WTC11 (cell line): Measurements from ENCODE around the gene KLB.
"Not testable (repeated sequence)": the region's sequence is repeated elsewhere in the genome, so short reads cannot be mapped to it uniquely, and the experiment has no call there.

Source experiments
- CREB1 ChIP-seq: sonication (generic); formaldehyde crosslinking; IDR thresholded peaks from 2 replicates; pipeline ENCODE4 v1.8.0; 2023; ENCODE audit warnings: mild to moderate bottlenecking, missing genetic modification reagents
- ETV6 ChIP-seq: sonication (generic); formaldehyde crosslinking; IDR thresholded peaks from 2 replicates; pipeline ENCODE4 v1.8.1; 2022; ENCODE audit warnings: mild to moderate bottlenecking, missing genetic modification reagents
- JAZF1 ChIP-seq: fragments of 250-450 bp; sonication (Bioruptor Pico); IDR thresholded peaks from 2 replicates; pipeline ENCODE4 v1.9.0; 2021; ENCODE audit warnings: moderate library complexity, mild to moderate bottlenecking, inconsistent platforms
- MXD4 ChIP-seq: fragments of 250-450 bp; sonication (Bioruptor Pico); IDR thresholded peaks from 2 replicates; pipeline ENCODE4 v1.8.0; 2021; ENCODE audit warnings: mild to moderate bottlenecking, moderate library complexity, borderline replicate concordance
- SP1 ChIP-seq: sonication (generic); formaldehyde crosslinking; conservative IDR thresholded peaks from 2 replicates; pipeline ENCODE4 v1.8.1; 2022; ENCODE audit warnings: missing genetic modification reagents
- ZNF263 ChIP-seq: sonication (generic); formaldehyde crosslinking; IDR thresholded peaks from 2 replicates; pipeline ENCODE4 v1.8.1; 2022; ENCODE audit warnings: low read depth, mild to moderate bottlenecking, moderate library complexity, missing genetic modification reagents
- TF ChIP-seq, protein P1 (sequence below): sonication (generic); formaldehyde crosslinking; IDR thresholded peaks from 2 replicates; pipeline ENCODE4 v1.8.1; 2023; ENCODE audit warnings: mild to moderate bottlenecking, missing genetic modification reagents, moderate library complexity
- TF ChIP-seq, protein P2 (sequence below): fragments of 200-600 bp; IDR thresholded peaks from 2 replicates; pipeline ENCODE4 v1.8.0; 2022; ENCODE audit warnings: antibody characterized with exemption
- TF ChIP-seq, protein P3 (sequence below): sonication (generic); formaldehyde crosslinking; IDR thresholded peaks from 2 replicates; pipeline ENCODE4 v1.8.0; 2022; ENCODE audit warnings: mild to moderate bottlenecking, missing genetic modification reagents
- TF ChIP-seq, protein P4 (sequence below): sonication (generic); formaldehyde crosslinking; IDR thresholded peaks from 2 replicates; pipeline ENCODE4 v1.8.0; 2022; ENCODE audit warnings: missing genetic modification reagents
- TF ChIP-seq, protein P5 (sequence below): sonication (generic); formaldehyde crosslinking; IDR thresholded peaks from 2 replicates; pipeline ENCODE4 v1.8.1; 2023; ENCODE audit warnings: mild to moderate bottlenecking, missing genetic modification reagents, moderate library complexity
- TF ChIP-seq, protein P6 (sequence below): fragments of 250-450 bp; sonication (Bioruptor Pico); IDR thresholded peaks from 2 replicates; pipeline ENCODE4 v1.9.0; 2021; ENCODE audit warnings: moderate library complexity, mild to moderate bottlenecking, inconsistent platforms, borderline replicate concordance

DNA sequence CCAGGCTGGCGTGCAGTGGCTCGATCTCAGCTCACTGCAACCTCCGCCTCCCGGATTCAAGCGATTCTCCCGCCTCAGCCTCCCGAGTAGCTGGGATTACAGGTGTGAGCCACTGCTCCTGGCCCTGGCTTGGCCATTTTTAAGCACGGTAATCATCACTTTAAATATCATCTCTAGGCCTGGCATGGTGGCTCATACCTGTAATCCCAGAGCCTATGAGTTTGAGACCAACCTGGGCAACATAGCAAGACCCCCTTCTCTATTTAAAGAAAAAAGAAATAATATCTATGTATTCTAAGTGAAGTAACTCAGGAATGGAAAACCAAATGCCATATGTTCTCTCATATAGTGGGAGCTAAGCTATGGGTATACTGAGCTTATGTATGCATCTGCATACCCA lies 4.8 kb downstream of the KLB start:
- TF ChIP-seq, protein P1, sequence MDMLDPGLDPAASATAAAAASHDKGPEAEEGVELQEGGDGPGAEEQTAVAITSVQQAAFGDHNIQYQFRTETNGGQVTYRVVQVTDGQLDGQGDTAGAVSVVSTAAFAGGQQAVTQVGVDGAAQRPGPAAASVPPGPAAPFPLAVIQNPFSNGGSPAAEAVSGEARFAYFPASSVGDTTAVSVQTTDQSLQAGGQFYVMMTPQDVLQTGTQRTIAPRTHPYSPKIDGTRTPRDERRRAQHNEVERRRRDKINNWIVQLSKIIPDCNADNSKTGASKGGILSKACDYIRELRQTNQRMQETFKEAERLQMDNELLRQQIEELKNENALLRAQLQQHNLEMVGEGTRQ, result not testable (repeated sequence)
- TF ChIP-seq, protein P2, sequence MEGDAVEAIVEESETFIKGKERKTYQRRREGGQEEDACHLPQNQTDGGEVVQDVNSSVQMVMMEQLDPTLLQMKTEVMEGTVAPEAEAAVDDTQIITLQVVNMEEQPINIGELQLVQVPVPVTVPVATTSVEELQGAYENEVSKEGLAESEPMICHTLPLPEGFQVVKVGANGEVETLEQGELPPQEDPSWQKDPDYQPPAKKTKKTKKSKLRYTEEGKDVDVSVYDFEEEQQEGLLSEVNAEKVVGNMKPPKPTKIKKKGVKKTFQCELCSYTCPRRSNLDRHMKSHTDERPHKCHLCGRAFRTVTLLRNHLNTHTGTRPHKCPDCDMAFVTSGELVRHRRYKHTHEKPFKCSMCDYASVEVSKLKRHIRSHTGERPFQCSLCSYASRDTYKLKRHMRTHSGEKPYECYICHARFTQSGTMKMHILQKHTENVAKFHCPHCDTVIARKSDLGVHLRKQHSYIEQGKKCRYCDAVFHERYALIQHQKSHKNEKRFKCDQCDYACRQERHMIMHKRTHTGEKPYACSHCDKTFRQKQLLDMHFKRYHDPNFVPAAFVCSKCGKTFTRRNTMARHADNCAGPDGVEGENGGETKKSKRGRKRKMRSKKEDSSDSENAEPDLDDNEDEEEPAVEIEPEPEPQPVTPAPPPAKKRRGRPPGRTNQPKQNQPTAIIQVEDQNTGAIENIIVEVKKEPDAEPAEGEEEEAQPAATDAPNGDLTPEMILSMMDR, result not testable (repeated sequence)
- TF ChIP-seq, protein P3, sequence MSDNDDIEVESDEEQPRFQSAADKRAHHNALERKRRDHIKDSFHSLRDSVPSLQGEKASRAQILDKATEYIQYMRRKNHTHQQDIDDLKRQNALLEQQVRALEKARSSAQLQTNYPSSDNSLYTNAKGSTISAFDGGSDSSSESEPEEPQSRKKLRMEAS (CRISPR knock-in tag), result not testable (repeated sequence)
- TF ChIP-seq, protein P4, sequence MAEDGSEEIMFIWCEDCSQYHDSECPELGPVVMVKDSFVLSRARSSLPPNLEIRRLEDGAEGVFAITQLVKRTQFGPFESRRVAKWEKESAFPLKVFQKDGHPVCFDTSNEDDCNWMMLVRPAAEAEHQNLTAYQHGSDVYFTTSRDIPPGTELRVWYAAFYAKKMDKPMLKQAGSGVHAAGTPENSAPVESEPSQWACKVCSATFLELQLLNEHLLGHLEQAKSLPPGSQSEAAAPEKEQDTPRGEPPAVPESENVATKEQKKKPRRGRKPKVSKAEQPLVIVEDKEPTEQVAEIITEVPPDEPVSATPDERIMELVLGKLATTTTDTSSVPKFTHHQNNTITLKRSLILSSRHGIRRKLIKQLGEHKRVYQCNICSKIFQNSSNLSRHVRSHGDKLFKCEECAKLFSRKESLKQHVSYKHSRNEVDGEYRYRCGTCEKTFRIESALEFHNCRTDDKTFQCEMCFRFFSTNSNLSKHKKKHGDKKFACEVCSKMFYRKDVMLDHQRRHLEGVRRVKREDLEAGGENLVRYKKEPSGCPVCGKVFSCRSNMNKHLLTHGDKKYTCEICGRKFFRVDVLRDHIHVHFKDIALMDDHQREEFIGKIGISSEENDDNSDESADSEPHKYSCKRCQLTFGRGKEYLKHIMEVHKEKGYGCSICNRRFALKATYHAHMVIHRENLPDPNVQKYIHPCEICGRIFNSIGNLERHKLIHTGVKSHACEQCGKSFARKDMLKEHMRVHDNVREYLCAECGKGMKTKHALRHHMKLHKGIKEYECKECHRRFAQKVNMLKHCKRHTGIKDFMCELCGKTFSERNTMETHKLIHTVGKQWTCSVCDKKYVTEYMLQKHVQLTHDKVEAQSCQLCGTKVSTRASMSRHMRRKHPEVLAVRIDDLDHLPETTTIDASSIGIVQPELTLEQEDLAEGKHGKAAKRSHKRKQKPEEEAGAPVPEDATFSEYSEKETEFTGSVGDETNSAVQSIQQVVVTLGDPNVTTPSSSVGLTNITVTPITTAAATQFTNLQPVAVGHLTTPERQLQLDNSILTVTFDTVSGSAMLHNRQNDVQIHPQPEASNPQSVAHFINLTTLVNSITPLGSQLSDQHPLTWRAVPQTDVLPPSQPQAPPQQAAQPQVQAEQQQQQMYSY, result not testable (repeated sequence)
- TF ChIP-seq SP1; CREB1 (CRISPR knock-in tag); ZNF263 (CRISPR knock-in tag); MXD4; JAZF1; ETV6: not testable (repeated sequence)
- TF ChIP-seq, protein P5, sequence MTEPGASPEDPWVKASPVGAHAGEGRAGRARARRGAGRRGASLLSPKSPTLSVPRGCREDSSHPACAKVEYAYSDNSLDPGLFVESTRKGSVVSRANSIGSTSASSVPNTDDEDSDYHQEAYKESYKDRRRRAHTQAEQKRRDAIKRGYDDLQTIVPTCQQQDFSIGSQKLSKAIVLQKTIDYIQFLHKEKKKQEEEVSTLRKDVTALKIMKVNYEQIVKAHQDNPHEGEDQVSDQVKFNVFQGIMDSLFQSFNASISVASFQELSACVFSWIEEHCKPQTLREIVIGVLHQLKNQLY (CRISPR knock-in tag), result not testable (repeated sequence)
- TF ChIP-seq, protein P6, sequence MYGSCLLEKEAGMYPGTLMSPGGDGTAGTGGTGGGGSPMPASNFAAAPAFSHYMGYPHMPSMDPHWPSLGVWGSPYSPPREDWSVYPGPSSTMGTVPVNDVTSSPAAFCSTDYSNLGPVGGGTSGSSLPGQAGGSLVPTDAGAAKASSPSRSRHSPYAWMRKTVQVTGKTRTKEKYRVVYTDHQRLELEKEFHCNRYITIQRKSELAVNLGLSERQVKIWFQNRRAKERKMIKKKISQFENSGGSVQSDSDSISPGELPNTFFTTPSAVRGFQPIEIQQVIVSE, result not testable (repeated sequence)
